SK-N-SH (cell line): ENCODE results near the gene TRIM38.

Source experiments
- EP300 ChIP-seq, 2 experiments: IDR thresholded peaks; 2 replicates each; pipeline versions ENCODE4 v1.4.0 to v1.6.1; 2012; ENCODE audit warnings: borderline replicate concordance in 1 of 2, low read depth in 1 of 2, low read length in 1 of 2
- EZH2phosphoT487 ChIP-seq: fragments of 200-600 bp; sonication (generic); IDR thresholded peaks from 2 replicates; pipeline ENCODE4 v1.6.1; 2017; ENCODE audit warnings: low read depth, mixed run types, mild to moderate bottlenecking, antibody characterized with exemption, moderate library complexity, borderline replicate concordance
- JUND ChIP-seq: IDR thresholded peaks from 2 replicates; pipeline ENCODE4 v1.4.0; 2012
- MXI1 ChIP-seq: IDR thresholded peaks from 2 replicates; pipeline ENCODE4 v1.6.1; 2012; ENCODE audit warnings: mild to moderate bottlenecking, low read depth, low read length, improper control_type of control experiment
- POLR2AphosphoS5 ChIP-seq: IDR thresholded peaks from 2 replicates; pipeline ENCODE4 v1.6.1; 2012; ENCODE audit warnings: low read depth, low read length
- RCOR1 ChIP-seq: fragments of 150-350 bp; IDR thresholded peaks from 2 replicates; pipeline ENCODE4 v1.6.1; 2017; ENCODE audit warnings: antibody characterized with exemption, low read length
- SIN3A ChIP-seq: IDR thresholded peaks from 2 replicates; pipeline ENCODE4 v1.6.1; 2012; ENCODE audit warnings: low read depth, mild to moderate bottlenecking, low read length, moderate library complexity, borderline replicate concordance
- TF ChIP-seq, protein P1 (sequence below): fragments of 200-600 bp; sonication (generic); IDR thresholded peaks from 2 replicates; pipeline ENCODE4 v1.6.1; 2017; ENCODE audit warnings: antibody characterized with exemption, mild to moderate bottlenecking, moderate library complexity
- TF ChIP-seq, protein P2 (sequence below): IDR thresholded peaks from 2 replicates; pipeline ENCODE4 v1.6.1; 2012; ENCODE audit warnings: mild to moderate bottlenecking, low read depth, low read length, moderate library complexity
- TF ChIP-seq, protein P3 (sequence below): IDR thresholded peaks from 2 replicates; pipeline ENCODE4 v1.4.0; 2012; ENCODE audit warnings: low read depth

DNA sequence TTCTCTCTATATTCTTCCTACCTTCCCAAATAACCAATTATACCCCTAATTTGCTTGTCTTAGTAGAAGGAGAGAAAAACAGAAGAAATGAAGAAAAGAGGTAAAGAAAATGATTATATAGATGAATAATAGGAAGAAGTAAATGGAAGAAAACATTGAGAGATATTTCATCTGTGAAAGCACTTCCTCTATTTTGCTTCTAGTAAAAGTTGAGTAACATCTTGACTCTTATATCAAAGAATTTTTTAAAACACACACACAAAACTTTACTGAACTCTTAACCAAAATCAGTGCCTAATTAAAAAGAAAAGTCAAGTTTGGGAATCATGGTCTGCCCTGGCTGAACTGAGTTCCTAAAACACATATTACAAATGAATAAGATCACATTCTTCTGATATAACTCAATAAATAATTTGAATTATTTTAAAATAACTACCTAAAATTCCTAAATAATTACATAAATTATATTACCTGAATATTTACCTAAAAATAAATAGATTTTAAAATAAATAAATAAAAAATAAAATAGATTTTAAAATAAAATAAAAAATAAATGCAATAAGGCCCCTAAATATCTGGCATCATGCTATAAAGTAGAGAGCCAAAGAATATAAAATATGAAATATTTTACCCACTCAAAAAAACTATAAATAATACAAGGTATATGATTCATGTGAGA is 40.9 kb upstream of the TRIM38 start:
- TF ChIP-seq POLR2AphosphoS5: no peak
- TF ChIP-seq EZH2phosphoT487: no peak
- TF ChIP-seq, protein P1, sequence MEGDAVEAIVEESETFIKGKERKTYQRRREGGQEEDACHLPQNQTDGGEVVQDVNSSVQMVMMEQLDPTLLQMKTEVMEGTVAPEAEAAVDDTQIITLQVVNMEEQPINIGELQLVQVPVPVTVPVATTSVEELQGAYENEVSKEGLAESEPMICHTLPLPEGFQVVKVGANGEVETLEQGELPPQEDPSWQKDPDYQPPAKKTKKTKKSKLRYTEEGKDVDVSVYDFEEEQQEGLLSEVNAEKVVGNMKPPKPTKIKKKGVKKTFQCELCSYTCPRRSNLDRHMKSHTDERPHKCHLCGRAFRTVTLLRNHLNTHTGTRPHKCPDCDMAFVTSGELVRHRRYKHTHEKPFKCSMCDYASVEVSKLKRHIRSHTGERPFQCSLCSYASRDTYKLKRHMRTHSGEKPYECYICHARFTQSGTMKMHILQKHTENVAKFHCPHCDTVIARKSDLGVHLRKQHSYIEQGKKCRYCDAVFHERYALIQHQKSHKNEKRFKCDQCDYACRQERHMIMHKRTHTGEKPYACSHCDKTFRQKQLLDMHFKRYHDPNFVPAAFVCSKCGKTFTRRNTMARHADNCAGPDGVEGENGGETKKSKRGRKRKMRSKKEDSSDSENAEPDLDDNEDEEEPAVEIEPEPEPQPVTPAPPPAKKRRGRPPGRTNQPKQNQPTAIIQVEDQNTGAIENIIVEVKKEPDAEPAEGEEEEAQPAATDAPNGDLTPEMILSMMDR: no peak
- no peak for TF ChIP-seq MXI1
- no peak for TF ChIP-seq SIN3A
- no peak for TF ChIP-seq RCOR1
- TF ChIP-seq, protein P2, sequence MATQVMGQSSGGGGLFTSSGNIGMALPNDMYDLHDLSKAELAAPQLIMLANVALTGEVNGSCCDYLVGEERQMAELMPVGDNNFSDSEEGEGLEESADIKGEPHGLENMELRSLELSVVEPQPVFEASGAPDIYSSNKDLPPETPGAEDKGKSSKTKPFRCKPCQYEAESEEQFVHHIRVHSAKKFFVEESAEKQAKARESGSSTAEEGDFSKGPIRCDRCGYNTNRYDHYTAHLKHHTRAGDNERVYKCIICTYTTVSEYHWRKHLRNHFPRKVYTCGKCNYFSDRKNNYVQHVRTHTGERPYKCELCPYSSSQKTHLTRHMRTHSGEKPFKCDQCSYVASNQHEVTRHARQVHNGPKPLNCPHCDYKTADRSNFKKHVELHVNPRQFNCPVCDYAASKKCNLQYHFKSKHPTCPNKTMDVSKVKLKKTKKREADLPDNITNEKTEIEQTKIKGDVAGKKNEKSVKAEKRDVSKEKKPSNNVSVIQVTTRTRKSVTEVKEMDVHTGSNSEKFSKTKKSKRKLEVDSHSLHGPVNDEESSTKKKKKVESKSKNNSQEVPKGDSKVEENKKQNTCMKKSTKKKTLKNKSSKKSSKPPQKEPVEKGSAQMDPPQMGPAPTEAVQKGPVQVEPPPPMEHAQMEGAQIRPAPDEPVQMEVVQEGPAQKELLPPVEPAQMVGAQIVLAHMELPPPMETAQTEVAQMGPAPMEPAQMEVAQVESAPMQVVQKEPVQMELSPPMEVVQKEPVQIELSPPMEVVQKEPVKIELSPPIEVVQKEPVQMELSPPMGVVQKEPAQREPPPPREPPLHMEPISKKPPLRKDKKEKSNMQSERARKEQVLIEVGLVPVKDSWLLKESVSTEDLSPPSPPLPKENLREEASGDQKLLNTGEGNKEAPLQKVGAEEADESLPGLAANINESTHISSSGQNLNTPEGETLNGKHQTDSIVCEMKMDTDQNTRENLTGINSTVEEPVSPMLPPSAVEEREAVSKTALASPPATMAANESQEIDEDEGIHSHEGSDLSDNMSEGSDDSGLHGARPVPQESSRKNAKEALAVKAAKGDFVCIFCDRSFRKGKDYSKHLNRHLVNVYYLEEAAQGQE: no peak
- no peak for TF ChIP-seq EP300 (IDR thresholded peaks at IDR 0.05; ENCODE audit: borderline replicate concordance in 1 of 2, low read depth in 1 of 2, low read length in 1 of 2)
- TF ChIP-seq, protein P3, sequence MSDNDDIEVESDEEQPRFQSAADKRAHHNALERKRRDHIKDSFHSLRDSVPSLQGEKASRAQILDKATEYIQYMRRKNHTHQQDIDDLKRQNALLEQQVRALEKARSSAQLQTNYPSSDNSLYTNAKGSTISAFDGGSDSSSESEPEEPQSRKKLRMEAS: no peak
- TF ChIP-seq JUND: no peak
